ENCODE measurements around the gene SHB. TPM values are rescaled to one million over a fixed set of nuclear protein-coding genes. Genes with fewer than 3 reads are reported as not detected.

Gene SHB
- total and polyA plus RNA-seq, 2 of the 8 experiments (the other 6 are each of a cell fraction or from before 2014, with no cell fraction given), result 4.1 to 12.6 TPM

DNA sequence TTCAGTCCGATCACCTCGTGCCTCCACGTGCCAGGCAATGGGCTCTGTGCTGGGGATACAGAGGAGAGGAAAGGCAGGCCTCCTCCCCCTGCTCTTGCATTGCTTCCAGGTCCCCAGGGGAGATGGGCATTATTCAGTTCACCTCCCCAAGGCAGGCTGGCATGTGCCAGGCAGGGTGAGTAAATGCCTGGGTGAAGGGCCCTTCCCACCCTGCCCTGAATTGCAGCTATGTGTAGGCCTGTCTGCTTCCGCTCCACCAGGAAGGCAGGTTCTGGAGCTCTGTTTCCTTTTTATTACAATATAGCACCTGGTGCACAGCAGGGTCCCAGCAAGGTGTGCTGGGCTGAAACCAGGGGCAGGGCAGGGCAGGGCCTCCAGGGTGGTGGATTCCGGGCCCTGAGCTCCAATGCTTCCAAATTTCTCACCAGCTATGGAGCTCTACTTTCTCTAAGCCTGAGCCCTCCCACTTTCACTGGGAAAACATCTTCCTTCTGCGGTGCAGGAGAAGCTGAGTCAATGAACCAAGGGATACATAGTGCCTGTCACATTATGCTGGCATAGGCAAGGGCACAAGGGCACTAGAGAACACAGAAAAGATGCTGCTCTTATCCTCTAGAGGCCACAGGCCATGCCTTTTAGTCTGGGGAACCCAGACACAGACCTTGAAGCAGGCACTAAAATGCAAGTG is 42.0 kb downstream of the SHB start (continued):
- no peak for TF ChIP-seq KDM1A (IDR thresholded peaks at IDR 0.05; ENCODE audit: borderline replicate concordance, low read length)
- TF ChIP-seq CBX8 (IDR thresholded peaks at IDR 0.05; ENCODE audit: borderline replicate concordance, low read depth, low read length), result no peak
- TF ChIP-seq CTCF (IDR thresholded peaks at IDR 0.05; ENCODE audit: control extremely low read depth in 1 of 3, insufficient read depth in 1 of 3, low read depth in 1 of 3, low read length in 3 of 3), result no peak
- no peak for TF ChIP-seq SRF (IDR thresholded peaks at IDR 0.05; ENCODE audit: low read depth, low read length)
- TF ChIP-seq RFX5 (IDR thresholded peaks at IDR 0.05; ENCODE audit: borderline replicate concordance, low read depth, low read length), result no peak
- no peak for TF ChIP-seq ZNF274 (IDR thresholded peaks at IDR 0.05; ENCODE audit: borderline replicate concordance, extremely low read depth, low read length)
- TF ChIP-seq EZH2 (IDR thresholded peaks at IDR 0.05; ENCODE audit: low read depth, low read length, severe bottlenecking), result no peak
